ENCODE measurements around the gene AKAP3. TPM values are rescaled to one million over a fixed set of nuclear protein-coding genes. Genes with fewer than 3 reads are reported as not detected.

The AKAP3 gene
- total RNA-seq, 1 donor from 2014 or later: 0.06 TPM

- no peak for TF ChIP-seq CTCF (conservative IDR thresholded peaks at IDR 0.05; ENCODE audit: low read depth, low read length)
- no peak for DNase-seq (ENCODE audit: low read depth)
- no peak overlapping the region for H3K4me3 ChIP-seq (ENCODE audit: low read depth, low read length)
Observed at GRCh38 chr12:4588916-4589315, 59.9 kb downstream of the AKAP3 start.

- no peak for DNase-seq (ENCODE audit: low read depth)
- TF ChIP-seq CTCF (conservative IDR thresholded peaks at IDR 0.05; ENCODE audit: low read depth, low read length): no peak
- no peak overlapping the region for H3K4me3 ChIP-seq (ENCODE audit: low read depth, low read length)
Observed at GRCh38 chr12:4587108-4587507, 61.7 kb downstream of the AKAP3 start.

- DNase-seq (ENCODE audit: low read depth): no peak
- no peak for TF ChIP-seq CTCF (conservative IDR thresholded peaks at IDR 0.05; ENCODE audit: low read depth, low read length)
- no peak overlapping the region for H3K4me3 ChIP-seq (ENCODE audit: low read depth, low read length)
Observed at GRCh38 chr12:4586500-4586899, 62.4 kb downstream of the AKAP3 start.

GRCh38 chr12:4584896-4585295 lies 64.0 kb downstream of the AKAP3 start:
- TF ChIP-seq CTCF (conservative IDR thresholded peaks at IDR 0.05; ENCODE audit: low read depth, low read length): no peak
- H3K4me3 ChIP-seq (ENCODE audit: low read depth, low read length): no peak overlapping the region
- DNase-seq (ENCODE audit: low read depth): no peak

- no peak overlapping the region for H3K4me3 ChIP-seq (ENCODE audit: low read depth, low read length)
- no peak for TF ChIP-seq CTCF (conservative IDR thresholded peaks at IDR 0.05; ENCODE audit: low read depth, low read length)
- no peak for DNase-seq (ENCODE audit: low read depth)
Observed at GRCh38 chr12:4584281-4584680, 64.6 kb downstream of the AKAP3 start.

GRCh38 chr12:4580281-4580688 lies 68.6 kb downstream of the AKAP3 start:
- no peak for TF ChIP-seq CTCF (conservative IDR thresholded peaks at IDR 0.05; ENCODE audit: low read depth, low read length)
- no peak overlapping the region for H3K4me3 ChIP-seq (ENCODE audit: low read depth, low read length)
- DNase-seq (ENCODE audit: low read depth): no peak

GRCh38 chr12:4579305-4580102 lies 69.3 kb downstream of the AKAP3 start:
- H3K4me3 ChIP-seq (ENCODE audit: low read depth, low read length): no peak overlapping the region
- DNase-seq (ENCODE audit: low read depth): no peak
- peak; percentile 23 for TF ChIP-seq CTCF (conservative IDR thresholded peaks at IDR 0.05; ENCODE audit: low read depth, low read length)
